WTC11 (cell line): Measurements from ENCODE around the gene PIGQ.

Experiments
- ATF3 ChIP-seq: sonication (generic); formaldehyde crosslinking; conservative IDR thresholded peaks from 2 replicates; pipeline ENCODE4 v1.8.1; 2022; ENCODE audit warnings: mild to moderate bottlenecking, missing genetic modification reagents
- CTCF ChIP-seq: fragments of 200-600 bp; IDR thresholded peaks from 2 replicates; pipeline ENCODE4 v1.8.0; 2022; ENCODE audit warnings: antibody characterized with exemption
- E2F1 ChIP-seq: sonication (generic); formaldehyde crosslinking; IDR thresholded peaks from 2 replicates; pipeline ENCODE4 v1.8.0; 2022; ENCODE audit warnings: mild to moderate bottlenecking, missing genetic modification reagents
- ELF4 ChIP-seq: sonication (generic); formaldehyde crosslinking; IDR thresholded peaks from 2 replicates; pipeline ENCODE4 v1.8.1; 2022; ENCODE audit warnings: low read depth, mild to moderate bottlenecking, moderate library complexity, missing genetic modification reagents
- ESRRA ChIP-seq: sonication (generic); formaldehyde crosslinking; IDR thresholded peaks from 2 replicates; pipeline ENCODE4 v1.8.1; 2022; ENCODE audit warnings: mild to moderate bottlenecking, missing genetic modification reagents, borderline replicate concordance
- MAX ChIP-seq: sonication (generic); formaldehyde crosslinking; IDR thresholded peaks from 2 replicates; pipeline ENCODE4 v1.8.0; 2022; ENCODE audit warnings: mild to moderate bottlenecking, missing genetic modification reagents
- PRDM15 ChIP-seq: sonication (generic); formaldehyde crosslinking; IDR thresholded peaks from 2 replicates; pipeline ENCODE4 v1.8.0; 2022; ENCODE audit warnings: missing genetic modification reagents
- SP1 ChIP-seq: sonication (generic); formaldehyde crosslinking; conservative IDR thresholded peaks from 2 replicates; pipeline ENCODE4 v1.8.1; 2022; ENCODE audit warnings: missing genetic modification reagents
- TCF7 ChIP-seq: sonication (generic); formaldehyde crosslinking; IDR thresholded peaks from 2 replicates; pipeline ENCODE4 v1.8.0; 2022; ENCODE audit warnings: mild to moderate bottlenecking, low read depth, missing genetic modification reagents, moderate library complexity
- TEAD4 ChIP-seq: sonication (generic); formaldehyde crosslinking; IDR thresholded peaks from 2 replicates; pipeline ENCODE4 v1.8.0; 2022; ENCODE audit warnings: mild to moderate bottlenecking, missing genetic modification reagents
- USF2 ChIP-seq: sonication (generic); formaldehyde crosslinking; IDR thresholded peaks from 2 replicates; pipeline ENCODE4 v1.8.1; 2023; ENCODE audit warnings: mild to moderate bottlenecking, missing genetic modification reagents, moderate library complexity

- no peak for TF ChIP-seq ELF4
- no peak for TF ChIP-seq TCF7 (CRISPR knock-in tag)
- TF ChIP-seq ATF3 (CRISPR knock-in tag): no peak
- no peak for TF ChIP-seq MAX (CRISPR knock-in tag)
- TF ChIP-seq CTCF: no peak
- no peak for TF ChIP-seq E2F1
- no peak for TF ChIP-seq ESRRA
- no peak for TF ChIP-seq TEAD4 (CRISPR knock-in tag)
- no peak for TF ChIP-seq PRDM15 (CRISPR knock-in tag)
- no peak for TF ChIP-seq USF2 (CRISPR knock-in tag)
- no peak for TF ChIP-seq SP1
These were observed 16.4 kb downstream of the PIGQ start for GRCh38 chr16:586047-586644.
